Epidermal melanocyte (primary cell): ENCODE measurements around the gene CPSF3.
A peak's percentile ranks its signal among the peaks of the same experiment; 100 is the strongest.

Experiments used
- DNase-seq: peaks from one replicate; pipeline ENCODE4 v3.0.0; 2011; ENCODE audit warnings: low spot score; ENCODE audit not compliant: insufficient read length

CPSF3 gene

DNA sequence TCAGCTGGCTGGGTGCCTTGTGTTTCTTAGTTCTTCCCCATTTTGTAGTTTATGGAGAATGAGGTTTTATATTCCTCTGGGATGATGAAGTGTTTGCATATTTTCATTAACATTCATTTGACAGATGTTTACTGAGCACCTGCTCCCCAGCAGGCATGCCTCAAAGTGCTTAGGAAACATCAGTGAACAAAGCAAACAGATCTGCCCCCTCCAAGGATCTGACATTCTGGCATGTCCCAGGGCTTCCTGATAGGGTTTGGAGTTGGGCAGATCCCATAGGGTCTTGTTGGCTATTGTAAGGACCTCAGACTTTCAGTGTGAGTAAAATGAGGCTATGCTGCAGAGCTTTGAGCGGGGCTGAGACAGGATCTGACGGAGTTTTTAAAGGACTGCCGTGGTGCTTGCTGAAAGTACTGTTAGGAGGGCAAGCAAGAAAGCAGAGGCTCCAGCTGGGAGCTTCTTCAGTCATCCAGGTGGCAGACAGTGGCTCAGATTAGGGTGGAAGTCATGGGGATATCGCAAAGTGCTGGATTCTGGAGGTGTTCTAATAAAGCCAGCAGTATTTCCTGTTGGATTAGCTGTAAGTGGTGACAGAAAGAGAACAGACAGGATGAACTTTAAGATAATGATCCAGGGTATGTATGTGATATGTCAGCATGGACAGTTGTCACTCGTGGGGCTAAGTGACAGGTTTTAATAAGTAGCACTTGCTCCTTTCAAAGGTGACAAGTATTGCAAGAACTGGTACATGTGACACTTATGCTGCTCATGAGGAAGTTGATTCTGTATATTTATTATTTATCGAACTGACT lies 39.6 kb downstream of the CPSF3 start:
- no peak for DNase-seq

DNA sequence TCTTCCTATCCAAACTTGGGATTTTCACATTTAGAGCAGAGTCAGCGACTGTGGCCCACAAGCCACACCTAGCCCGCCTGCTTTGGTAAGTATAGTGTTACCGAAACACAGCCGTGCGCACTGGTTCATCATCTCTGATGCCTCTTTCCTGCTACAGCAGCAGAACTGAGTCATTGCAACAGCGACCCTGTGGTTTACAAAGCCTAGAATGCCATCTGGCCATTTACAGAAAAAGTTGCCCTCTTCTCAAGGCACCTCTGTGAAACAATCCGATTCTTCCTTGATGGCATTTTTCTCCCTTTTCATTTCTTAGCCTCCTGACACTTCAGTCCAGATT lies 40.2 kb downstream of the CPSF3 start:
- DNase-seq: no peak

DNA sequence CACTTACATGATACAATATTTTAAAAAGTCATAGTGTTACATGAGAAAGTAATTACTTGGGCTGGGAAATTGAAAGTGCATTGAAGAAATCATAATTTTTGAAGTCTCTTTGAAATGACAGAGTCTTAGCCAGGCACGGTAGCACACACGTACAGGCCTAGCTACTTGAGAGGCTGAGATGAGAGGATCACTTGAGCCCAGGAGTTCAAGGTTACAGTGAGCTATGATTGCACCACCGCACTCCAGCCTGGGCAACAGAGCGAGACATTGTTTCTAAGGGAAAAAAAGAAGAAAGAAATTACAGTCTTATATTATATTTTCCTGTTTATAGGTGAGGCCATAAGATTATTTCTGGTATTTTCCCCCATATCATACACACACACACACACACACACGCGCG lies 41.7 kb downstream of the CPSF3 start:
- no peak for DNase-seq

DNA sequence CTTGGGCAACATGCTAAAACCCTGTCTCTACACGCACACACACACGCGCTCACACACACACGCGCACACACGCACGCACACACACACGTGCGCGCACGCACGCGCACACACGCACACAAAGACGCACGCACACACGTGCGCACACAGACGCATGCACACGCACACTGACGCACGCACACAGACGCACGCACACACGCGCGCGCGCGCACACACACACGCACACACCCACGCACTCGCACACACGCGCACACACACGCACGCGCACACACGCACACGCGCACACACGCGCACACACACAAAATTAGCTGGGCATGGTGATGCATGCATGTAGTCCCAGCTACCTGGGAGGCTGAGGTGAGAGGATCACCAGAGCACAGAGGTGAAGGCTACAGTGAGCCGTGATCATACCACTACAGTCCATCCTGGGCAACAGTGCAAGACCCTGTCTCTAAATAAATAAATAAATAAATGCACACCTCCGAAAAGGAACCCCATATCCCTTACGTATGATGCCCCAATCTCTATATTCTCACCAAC lies 42.8 kb downstream of the CPSF3 start:
- no peak for DNase-seq

DNA sequence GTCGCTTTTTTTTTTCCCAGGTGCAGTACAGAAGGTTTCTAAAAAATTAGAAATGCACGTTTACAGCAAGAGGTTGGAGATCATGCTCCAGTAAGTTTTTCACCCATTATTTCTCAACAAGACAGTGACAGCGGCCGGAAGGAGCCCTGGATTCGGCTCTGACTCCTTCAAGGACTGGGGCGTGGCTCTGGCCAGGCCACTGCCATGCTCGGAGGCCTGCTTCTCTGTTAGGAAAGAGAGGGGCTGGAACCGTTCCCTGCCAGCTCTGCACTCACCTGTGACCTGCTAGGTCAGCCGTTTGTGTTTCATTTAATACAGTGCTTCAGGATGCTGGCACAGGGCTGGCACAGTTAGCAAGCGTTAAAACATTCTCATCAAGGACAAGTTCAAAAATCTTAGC lies 44.2 kb downstream of the CPSF3 start:
- DNase-seq: no peak

DNA sequence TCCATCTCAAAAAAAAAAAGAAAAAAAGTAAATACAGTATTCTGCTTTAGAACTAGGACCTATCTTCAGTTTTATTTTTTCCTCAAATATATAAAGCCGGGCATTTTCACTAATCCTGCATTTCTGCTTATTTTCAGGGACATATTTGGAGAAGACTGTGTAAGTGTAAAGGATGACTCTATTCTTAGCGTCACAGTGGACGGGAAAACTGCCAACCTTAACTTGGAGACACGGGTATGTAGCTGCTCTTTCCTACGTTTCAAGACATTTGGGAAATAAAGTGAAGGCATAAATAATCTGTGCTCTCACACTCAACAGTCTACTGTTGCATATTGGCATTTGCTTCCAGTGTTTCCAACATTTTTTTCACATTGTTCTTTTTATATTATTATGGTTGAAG lies 47.8 kb downstream of the CPSF3 start:
- DNase-seq: no peak

DNA sequence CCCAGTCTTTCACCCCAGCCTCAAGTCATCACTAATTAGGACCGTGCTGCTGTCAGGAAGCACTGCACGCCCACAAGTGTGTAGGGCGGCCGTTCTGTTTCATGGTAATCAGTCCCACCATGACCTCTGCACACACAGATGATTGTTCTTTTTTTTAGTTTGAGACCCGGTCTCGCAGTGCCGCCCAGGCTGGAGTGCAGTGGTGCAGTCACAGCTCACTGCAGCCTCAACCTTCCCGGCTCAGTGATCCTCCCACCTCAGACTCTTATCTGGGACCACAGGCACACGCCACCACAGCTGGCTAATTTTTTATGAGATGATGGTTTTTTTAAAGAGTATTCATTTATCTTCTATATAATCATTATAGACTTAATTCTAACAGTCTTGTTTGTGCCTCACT lies 49.1 kb downstream of the CPSF3 start:
- no peak for DNase-seq

DNA sequence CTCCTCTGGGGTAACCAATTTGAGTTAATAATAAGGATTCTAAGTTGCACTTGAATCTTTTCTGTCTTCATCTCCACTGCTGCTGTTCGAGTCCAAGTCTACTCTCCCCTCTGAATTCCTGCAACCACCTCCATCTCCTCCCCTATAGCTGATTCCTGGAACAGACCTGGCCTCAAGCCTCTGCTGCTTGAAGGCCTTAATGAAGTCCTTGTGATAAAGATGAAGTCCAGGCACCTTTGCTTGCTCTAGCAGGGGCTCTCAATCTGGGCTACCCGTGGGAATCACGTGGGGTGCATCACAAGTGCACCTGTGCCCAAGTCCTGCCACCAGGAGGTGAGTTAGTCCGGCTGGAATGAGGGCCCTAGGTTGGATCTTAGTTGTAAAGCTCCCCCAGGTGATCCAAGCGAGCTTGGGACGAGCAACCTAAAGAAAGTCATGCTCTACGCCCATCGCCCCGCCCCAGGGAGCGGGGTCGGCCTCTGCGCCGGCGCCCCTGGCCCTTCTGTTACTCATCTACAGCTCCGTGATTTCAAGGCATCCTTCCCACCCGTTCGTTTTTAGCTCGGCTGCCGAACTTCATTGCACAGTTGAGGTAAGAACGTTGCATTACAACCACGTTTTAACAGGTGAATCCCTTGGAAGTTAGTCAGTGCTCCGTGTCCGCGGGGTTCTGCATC lies 50.0 kb downstream of the CPSF3 start:
- no peak for DNase-seq

DNA sequence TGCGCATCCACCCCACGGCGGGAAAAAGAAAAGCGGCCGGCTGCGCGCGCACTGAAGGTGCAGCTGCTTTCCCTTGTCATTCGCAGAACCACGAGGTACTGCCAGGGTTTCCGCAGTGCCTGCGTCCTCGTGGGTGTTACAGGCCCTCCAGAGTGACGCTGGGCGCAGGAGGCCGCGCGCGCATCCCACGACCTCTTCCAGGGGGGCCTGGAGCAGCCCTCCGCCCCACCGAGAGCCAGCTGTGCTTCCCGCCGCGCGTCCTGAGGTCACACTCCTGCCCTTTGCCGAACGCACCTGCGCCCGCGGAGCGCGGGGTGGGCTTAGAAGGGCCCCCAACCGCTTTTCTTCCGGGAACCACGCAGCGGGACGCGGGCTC lies 50.5 kb downstream of the CPSF3 start:
- DNase-seq: no peak

DNA sequence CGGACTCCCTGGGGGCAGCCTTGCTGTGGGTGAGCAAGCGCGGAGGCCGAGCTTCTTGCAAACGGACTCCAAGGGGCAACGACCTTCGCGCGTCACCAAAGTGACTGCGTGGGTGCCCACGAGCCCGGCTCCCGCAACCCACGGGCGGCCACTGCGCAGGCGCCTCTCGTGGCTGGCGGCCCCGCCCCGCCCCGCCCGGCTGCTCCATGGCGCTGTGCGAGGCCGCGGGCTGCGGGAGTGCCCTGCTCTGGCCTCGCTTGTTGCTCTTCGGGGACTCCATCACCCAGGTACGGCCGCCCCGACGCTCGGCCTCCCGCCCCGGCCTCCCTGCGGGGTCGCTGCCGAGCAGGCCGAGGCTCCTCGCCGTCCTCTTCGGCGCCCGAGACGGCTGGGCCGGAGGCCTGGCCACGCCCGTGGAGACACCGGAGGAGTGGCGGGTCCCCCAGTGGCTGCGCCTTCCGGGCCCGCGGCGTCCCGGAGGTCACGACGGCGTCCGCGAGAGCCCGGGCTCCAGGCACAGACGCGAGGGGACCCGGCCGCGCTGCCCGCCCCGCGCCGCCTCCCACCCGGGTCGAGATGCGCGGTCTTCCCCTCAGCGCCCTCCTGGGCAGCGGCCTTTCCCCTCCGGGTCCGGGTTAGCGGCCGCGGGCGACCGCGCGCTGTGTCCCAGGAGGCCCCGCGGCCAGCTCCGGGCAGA lies 51.1 kb downstream of the CPSF3 start, which contains the start of gene IAH1:
TSS of gene IAH1 (plus strand) at position 191 of the 697 bp plus-strand sequence. CDS start at position 207, 16 bp downstream.
- peak; percentile 80 for DNase-seq

DNA sequence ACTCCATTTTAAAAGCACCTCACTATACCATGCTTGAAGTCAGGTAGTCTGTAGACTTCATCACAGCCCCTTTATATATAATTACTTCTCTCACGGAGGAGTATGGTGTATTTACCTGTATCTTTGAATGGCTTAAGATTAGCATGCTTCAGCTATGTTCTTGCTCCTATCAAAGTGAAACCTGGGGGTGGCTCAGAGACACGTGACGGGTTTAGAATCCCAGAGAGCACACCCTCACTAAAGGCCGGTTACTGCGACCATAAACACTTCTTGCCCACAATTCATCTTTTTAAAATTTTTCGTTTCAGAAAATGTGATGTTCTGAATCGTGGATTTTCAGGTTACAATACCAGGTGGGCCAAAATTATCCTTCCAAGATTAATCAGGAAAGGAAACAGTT lies 54.5 kb downstream of the CPSF3 start:
- no peak for DNase-seq

DNA sequence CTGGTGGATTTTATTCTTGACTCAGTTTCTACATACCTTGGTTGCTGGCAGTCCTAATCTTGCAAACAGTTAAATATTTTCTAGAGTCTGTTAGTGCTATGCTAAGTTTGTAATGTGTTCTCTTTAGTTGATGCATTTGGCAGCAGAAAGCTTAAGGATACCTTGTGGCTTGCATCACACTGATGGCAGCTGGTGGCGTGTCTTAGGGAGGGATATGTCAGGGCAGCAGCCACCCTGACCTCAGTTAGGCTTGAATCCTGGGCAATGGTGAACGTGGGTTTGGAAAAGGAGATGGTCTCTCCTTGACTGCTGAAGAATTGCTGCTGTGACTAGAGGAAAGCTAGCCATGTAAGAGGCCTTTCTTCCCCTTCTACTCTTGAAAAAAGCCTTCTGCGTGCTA lies 55.1 kb downstream of the CPSF3 start:
- no peak for DNase-seq

DNA sequence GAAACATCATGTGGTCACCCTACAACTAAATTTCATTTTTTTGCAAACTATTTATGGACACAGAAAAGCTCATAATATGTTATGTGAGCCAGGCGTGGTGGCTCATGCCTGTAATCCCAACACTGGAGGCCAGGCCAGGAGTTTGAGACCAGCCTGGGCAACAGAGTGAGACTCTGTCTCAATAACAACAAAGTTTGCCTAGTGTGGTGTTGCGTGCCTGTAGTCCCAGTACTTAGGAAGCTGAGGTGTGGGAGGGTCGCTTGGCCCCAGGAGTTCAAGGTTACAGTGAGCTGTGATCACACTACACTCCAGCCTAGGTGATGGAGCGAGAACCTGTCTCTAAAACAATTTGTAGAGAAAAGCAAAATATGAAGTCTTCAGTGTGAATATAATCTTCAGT lies 56.7 kb downstream of the CPSF3 start:
- no peak for DNase-seq

DNA sequence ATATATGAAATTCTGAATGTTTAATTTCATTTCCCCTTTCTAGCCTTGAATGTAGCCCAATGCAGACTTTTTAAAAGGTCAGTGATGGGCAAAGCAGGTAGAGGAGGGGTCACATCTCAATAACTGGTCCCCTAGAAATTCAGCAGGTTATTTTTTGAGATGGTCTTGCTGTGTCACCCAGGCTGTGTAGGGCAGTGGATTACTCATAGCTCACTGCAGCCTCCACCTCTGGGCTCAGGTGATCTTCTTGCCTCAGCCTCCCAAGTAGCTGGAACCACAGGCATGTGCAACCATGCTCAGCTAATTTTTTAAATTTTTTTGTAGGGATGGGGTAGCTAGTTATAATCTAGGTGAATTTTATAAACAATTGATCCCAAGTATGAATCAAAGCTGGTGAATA lies 59.7 kb downstream of the CPSF3 start:
- DNase-seq: no peak

DNA sequence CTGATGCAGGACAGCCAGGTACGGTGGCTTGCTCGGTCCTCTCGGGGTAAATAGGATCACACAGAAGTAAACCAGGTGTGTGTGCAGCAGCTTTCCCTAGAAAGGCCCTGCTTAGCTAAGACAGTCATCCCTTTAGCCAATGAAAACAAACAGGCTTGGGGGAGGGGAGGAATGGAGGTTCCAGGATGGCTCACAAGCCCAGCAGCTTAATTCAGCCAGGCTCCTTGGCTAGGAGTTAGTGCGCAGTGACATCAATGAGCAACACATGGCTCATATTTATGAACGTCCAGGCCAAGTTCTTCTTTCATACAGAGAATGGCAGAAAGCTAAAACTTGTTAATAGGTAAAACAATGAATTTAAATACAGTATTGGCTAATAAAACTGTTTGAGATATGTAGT lies 61.1 kb downstream of the CPSF3 start:
- no peak for DNase-seq

DNA sequence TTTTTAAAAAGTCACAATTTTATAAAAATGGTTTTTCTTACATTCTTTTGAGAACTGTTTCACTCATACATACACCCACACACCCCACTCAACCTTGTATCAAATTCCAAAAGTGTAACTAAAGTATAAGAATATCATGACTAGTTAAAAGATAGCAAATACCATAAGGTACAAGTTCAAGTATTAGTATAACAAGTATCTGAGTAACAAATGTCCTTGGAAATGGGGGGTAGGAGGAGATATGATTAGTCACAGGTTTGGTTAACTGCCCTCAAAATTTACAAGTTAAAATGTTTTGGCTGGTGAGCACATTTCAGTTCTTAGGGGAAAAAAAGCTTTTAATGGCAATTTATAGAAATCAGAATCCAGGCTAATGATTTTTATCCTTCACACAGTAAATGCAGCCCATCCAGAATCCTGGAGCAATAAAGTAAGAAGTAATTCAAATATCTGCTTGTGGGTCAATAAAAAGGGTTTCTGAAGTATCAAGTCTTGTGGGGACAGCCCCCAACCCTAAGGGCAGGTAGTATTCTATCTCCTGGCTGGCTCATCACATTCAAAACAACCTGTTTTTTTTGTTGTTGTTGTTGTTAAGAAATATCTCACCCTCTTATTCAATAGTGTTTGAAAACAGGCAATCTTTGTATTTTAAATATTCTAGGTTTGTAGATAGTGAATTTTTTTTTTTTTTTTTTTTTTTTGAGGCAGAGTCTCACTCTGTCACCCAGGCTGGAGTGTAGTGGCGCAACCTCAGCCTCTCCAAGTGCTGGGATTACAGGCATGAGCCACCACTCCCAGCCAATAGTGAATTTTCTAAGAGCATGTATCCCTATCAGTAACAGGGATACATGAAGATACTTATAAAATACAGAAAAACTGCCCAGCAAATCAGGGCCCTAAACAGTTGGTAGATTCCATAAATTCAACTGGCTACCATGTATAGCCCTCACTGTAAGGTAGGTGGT lies 65.4 kb downstream of the CPSF3 start:
- DNase-seq: no peak

DNA sequence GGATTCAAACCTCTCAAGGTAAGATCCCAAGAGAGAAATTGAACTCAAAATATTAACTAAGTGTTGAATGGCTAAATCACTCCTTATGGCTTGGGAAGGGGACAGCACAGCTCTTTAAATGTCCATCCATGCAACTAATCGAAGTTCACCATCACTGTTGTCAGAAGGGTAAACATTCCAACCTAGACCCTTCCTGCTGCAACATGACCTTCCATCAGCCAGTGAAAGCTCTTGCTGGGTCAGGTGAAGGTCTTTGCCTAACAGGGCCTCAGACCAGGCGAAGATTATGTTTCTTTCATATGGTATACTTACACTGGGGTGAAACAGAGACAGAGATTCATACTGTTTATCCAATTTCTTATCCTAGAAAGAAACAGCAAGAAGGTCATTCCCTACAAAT lies 67.3 kb downstream of the CPSF3 start:
- DNase-seq: no peak

DNA sequence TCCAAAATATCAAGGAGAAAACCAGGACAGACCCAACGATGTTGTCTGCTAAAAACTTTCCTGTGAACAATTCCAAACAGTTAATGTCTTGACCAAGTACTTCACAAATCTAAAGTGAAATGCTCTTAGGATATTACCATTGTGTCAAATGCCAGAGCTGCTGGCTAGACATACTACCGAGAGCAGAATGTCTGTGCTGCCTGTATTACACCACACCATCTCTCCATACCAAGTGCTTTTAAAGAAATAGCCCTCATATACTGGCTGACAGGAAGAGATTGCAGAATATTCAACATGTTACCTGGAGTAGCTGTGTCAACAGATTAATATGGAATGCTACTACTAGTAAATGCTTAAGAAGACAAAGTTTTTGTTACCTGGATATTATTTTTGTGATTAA lies 69.5 kb downstream of the CPSF3 start:
- no peak for DNase-seq

DNA sequence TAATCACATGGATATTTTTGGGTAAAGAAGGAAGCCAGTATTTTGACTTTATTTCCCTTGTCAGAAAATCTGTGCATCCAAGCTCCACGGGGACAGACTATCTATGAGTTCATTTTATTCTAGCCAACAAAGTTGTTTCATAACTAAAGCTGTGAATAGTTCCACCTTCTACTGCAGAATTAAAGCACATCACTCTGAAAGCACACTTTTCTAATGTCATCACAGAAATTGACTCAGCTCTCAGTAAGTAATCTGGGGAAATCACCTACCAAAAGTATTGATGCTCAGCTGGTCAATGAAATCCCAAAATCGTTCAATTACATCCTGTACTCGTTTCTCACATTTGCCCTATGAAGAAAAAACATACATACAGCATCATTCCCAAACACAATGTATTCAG lies 70.0 kb downstream of the CPSF3 start:
- no peak for DNase-seq

DNA sequence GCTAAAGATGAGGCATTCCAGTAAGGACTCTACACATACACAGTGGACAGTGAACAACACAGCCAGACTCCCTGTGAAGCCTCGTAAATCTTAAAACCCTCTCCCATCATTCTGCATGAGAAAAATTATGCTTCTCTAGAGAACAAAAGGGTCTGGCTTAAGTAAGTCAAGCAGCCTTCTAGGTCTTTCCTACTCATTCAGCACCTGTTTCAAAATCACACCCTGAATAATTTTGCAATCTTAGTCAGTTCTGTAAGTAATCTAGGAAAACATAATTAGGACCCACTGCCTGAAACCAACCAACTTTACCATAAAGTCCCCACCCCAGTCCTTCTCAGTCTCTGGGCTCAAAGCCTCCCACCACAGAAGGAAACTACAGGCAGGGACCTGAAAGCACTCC lies 70.6 kb downstream of the CPSF3 start:
- no peak for DNase-seq

DNA sequence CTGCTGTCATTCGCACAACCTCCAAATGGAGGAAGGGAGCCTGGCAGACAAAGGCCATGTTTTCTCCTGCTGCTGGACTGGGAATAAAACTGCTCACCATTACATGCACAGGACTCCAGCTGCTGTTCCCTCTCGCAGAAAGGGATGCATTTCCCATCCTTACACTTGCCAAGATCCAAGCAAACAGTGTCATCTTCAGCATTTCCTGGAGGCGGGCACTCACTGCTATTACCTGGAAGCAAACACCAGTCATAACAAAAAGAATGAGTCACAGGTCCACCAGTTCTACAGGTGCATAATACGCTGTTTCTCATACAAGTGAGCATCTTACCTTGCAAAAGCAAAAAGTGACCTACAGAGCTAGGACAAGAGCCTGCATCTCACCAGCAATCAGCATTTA lies 73.6 kb downstream of the CPSF3 start:
- DNase-seq: no peak
